GM10248 (cell line): ENCODE data around the gene HBE1.

Experiments used
- CTCF ChIA-PET: fragments of 300-600 bp; sonication (Branson Sonifier 250); formaldehyde crosslinking; extraction: SDS; loops from one replicate; lab custom pipeline; 2021; ENCODE audit warnings: antibody characterized with exemption; lab: Yijun Ruan, JAX
- POLR2A ChIA-PET: fragments of 350-650 bp; sonication (Branson Sonifier 250); formaldehyde crosslinking; extraction: SDS; loops from one replicate; lab custom pipeline; 2020; ENCODE audit warnings: antibody characterized with exemption; lab: Yijun Ruan, JAX
- DNase-seq: peaks from one replicate; pipeline ENCODE4 v3.0.0; 2012; ENCODE audit errors: extremely low spot score
- CTCF ChIP-seq: IDR thresholded peaks from 2 replicates; pipeline ENCODE4 v1.5.1; 2012; ENCODE audit warnings: mild to moderate bottlenecking, low read depth; ENCODE audit errors: extremely low read depth, missing control alignments, control extremely low read depth

Gene HBE1

DNA sequence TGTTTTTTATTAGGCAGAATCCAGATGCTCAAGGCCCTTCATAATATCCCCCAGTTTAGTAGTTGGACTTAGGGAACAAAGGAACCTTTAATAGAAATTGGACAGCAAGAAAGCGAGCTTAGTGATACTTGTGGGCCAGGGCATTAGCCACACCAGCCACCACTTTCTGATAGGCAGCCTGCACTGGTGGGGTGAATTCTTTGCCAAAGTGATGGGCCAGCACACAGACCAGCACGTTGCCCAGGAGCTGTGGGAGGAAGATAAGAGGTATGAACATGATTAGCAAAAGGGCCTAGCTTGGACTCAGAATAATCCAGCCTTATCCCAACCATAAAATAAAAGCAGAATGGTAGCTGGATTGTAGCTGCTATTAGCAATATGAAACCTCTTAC lies 44.3 kb downstream of the HBE1 start:
- DNase-seq: no peak
- TF ChIP-seq CTCF: no peak
- ChIA-PET POLR2A (no interaction called here), CTCF (interaction anchor here (1.0 kb wide), 1 partner anchor 36 kb away, joined by 3 read pairs; no protein-coding TSS in a partner anchor)

DNA sequence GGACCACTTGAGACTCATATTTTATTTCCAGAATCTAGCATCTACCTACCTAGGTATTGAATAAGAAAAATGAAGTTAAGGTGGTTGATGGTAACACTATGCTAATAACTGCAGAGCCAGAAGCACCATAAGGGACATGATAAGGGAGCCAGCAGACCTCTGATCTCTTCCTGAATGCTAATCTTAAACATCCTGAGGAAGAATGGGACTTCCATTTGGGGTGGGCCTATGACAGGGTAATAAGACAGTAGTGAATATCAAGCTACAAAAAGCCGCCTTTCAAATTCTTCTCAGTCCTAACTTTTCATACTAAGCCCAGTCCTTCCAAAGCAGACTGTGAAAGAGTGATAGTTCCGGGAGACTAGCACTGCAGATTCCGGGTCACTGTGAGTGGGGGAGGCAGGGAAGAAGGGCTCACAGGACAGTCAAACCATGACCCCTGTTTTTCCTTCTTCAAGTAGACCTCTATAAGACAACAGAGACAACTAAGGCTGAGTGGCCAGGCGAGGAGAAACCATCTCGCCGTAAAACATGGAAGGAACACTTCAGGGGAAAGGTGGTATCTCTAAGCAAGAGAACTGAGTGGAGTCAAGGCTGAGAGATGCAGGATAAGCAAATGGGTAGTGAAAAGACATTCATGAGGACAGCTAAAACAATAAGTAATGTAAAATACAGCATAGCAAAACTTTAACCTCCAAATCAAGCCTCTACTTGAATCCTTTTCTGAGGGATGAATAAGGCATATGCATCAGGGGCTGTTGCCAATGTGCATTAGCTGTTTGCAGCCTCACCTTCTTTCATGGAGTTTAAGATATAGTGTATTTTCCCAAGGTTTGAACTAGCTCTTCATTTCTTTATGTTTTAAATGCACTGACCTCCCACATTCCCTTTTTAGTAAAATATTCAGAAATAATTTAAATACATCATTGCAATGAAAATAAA lies 44.9 kb downstream of the HBE1 start:
- TF ChIP-seq CTCF: no peak
- DNase-seq: no peak
- CTCF ChIA-PET: interaction anchor here (1.0 kb wide), 1 partner anchor 35 kb away, joined by 3 read pairs; no protein-coding TSS in a partner anchor
- POLR2A ChIA-PET: no interaction called here

DNA sequence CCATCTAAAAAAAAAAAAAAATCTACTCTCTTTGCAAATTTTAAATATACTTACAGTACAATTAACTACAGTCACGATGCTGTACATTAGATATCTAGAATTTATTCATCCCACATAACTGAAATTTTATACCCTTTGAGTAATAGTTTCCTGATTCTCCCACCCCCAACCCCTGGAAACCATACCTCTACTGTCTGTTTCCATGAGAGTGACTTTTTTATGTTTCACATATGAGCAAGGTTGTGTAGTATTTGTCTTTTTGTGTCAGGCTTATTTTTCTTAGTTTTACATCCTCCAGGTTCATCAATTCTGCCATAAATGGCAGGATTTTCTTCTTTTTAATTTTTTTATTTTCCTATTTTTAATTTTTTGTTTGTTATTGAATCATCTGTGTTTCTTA lies 46.1 kb downstream of the HBE1 start:
- POLR2A ChIA-PET: no interaction called here
- DNase-seq: no peak
- CTCF ChIA-PET: no interaction called here
- TF ChIP-seq CTCF: no peak

- ChIA-PET CTCF (no interaction called here), POLR2A (no interaction called here)
- TF ChIP-seq CTCF: no peak
- no peak for DNase-seq
Observed at GRCh38 chr11:5223146-5223545, 46.6 kb downstream of the HBE1 start.
